Activated T-helper 1 cell treated with Interleukin-2 at 50 U/mL for 16 hours (primary cell): ENCODE measurements around the gene TP53TG3B.
"Not testable (repeated sequence)": the region's sequence is repeated elsewhere in the genome, so short reads cannot be mapped to it uniquely, and the experiment has no call there.

Experiments
- DNase-seq: peaks from one replicate; pipeline ENCODE4 v3.0.0-alpha.2; 2020; ENCODE audit warnings: low read depth

The TP53TG3B gene

DNA sequence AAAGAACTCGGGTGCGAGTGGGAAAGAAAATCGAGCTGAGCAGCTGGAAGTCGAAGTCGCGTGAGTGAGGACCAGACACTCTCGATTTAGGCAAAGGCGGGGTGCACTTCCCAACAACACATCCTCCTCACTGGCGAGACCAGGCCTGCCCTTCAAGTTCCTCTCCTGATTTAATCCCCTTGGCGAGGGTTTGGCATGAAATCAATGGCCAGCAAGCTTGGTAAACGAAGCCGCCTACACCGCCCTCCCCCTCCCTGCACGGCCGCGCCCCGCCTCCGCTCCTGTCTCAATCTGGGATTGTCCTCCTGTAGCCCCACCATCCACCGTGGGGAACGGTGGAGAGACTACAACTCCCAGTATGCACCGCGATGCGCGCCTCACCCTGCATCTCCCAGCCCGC is at the start of gene TP53TG3B:
TSS of gene TP53TG3B (plus strand) at position 301 of the 400 bp plus-strand sequence. CDS start at position 369, 68 bp downstream.
- not testable (repeated sequence) for DNase-seq

GRCh38 chr16:33336226-33337012 is 24.2 kb upstream of the TP53TG3B start:
- DNase-seq, result peak; percentile 49

GRCh38 chr16:33337627-33338542 is 22.8 kb upstream of the TP53TG3B start:
- peak; percentile 32 for DNase-seq

DNA sequence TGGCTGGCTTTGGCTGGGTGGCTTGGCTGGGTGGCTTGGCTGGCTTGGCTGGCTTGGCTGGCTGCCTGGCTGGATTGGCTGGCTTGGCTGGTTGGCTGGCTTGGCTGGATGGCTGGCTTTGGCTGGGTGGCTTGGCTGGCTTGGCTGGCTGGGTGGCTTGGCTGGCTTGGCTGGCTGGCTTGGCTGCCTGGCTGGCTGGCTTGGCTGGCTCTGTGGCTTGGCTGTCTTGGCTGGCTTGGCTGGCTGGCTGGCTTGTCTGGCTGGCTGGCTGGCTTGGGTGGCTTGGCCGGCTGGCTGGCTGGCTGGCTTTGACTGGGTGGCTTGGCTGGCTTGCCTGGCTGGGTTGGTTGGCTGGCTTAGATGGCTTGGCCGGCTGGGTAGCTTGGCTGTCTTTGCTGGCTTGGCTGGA is 22.1 kb upstream of the TP53TG3B start:
- DNase-seq, result peak; percentile 3

DNA sequence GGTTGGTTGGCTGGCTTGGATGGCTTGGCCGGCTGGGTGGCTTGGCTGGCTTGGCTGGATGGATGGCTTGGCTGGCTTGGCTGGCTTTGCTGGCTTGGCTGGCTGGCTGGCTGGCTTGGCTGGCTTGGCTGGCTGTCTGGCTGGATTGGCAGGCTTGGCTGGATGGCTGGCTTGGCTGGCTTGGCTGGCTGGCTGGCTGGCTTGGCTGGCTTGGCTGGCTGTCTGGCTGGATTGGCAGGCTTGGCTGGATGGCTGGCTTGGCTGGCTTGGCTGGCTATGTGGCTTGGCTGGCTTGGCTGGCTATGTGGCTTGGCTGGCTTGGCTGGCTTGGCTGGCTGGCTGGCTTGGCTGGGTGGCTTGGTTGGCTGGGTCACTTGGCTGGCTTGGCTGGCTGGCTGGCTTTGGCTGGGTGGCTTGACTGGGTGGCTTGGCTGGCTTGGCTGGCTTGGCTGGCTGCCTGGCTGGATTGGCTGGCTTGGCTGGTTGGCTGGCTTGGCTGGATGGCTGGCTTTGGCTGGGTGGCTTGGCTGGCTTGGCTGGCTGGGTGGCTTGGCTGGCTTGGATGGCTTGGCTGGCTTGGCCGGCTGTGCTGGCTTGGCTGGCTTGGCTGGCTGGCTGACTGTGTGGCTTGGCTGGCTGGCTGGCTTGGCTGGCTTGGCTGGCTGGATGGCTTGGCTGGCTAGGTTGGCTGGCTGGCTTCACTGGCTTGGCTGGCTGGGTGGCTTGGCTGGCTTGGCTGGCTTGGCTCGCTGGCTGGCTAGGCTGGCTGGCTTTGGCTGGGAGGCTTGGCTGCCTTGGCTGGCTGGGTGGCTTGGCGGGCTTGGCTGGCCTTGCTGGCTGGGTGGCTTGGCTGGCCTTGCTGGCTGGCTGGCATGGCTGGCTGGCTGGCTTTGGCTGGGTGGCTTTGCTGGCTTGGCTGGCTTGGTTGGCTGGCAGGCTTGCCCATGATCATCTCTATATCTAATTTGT is 21.3 kb upstream of the TP53TG3B start:
- DNase-seq, result peak; percentile 41
